Measurements from ENCODE around the gene SMIM32. TPM values are rescaled to one million over a fixed set of nuclear protein-coding genes. Genes with fewer than 3 reads are reported as not detected.

SMIM32 gene
- total and polyA plus RNA-seq, 2 experiments from 2014 or later = 0.27 to 0.56 TPM

- no peaks in the 10 kb centered on the region for H3K4me1 ChIP-seq (ENCODE audit: insufficient read depth)
- H3K4me3 ChIP-seq = no peak overlapping the region
- H3K9me3 Mint-ChIP-seq = peaks cover 2% of the 10 kb centered on the region; the same call in 2 of the 3 replicates
- no peaks in the 10 kb centered on the region for H3F3A ChIP-seq (replicated peaks; ENCODE audit: low read depth)
- H3K27ac ChIP-seq (ENCODE audit: low read depth) = no peak overlapping the region
- H3K4me3 Mint-ChIP-seq = no peak overlapping the region
- ATAC-seq (no peak), DNase-seq (ENCODE audit: low spot score) (no peak)
- peaks cover 22% of the 10 kb centered on the region for H3K36me3 Mint-ChIP-seq (ENCODE audit: low read depth)
- peaks cover 24% of the 10 kb centered on the region for H4K20me1 ChIP-seq (replicated peaks; ENCODE audit: insufficient read depth)
- H3K79me2 ChIP-seq (replicated peaks; ENCODE audit: insufficient read depth) = peaks cover 28% of the 10 kb centered on the region
- H3K27me3 Mint-ChIP-seq (ENCODE audit: insufficient read depth, low read depth, poor library complexity) = no peaks in the 10 kb centered on the region
- H3K4me1 Mint-ChIP-seq = no peaks in the 10 kb centered on the region
- H3K27ac Mint-ChIP-seq = no peak overlapping the region
- no peaks in the 10 kb centered on the region for H3K9me2 ChIP-seq (ENCODE audit: insufficient read depth)
- H2AFZ ChIP-seq = no peak overlapping the region
- H3K27me3 ChIP-seq (ENCODE audit: insufficient read depth) = no peaks in the 10 kb centered on the region
- H3K4me2 ChIP-seq = no peak overlapping the region
- peaks cover 23% of the 10 kb centered on the region for H3K36me3 ChIP-seq (ENCODE audit: insufficient read depth)
- no peak for TF ChIP-seq CTCF (conservative IDR thresholded peaks at IDR 0.05; ENCODE audit: low read depth in 2 of 2)
- no peak for TF ChIP-seq EZH2phosphoT487 (IDR thresholded peaks at IDR 0.05; ENCODE audit: unreplicated experiment)
- no peak for TF ChIP-seq STAT1 (IDR thresholded peaks at IDR 0.05; ENCODE audit: unreplicated experiment)
- no peak for TF ChIP-seq POLR2AphosphoS5 (IDR thresholded peaks at IDR 0.05; ENCODE audit: low read depth)
- TF ChIP-seq EZH2 (IDR thresholded peaks at IDR 0.05; ENCODE audit: low read depth, unreplicated experiment) = no peak
- no peak for TF ChIP-seq REST (IDR thresholded peaks at IDR 0.05; ENCODE audit: unreplicated experiment)
- no peak for TF ChIP-seq NANOG (IDR thresholded peaks at IDR 0.05; ENCODE audit: borderline replicate concordance)
- TF ChIP-seq ZNF114 (CRISPR knock-in tag; IDR thresholded peaks at IDR 0.05) = no peak
- TF ChIP-seq JUNB (IDR thresholded peaks at IDR 0.05; ENCODE audit: unreplicated experiment) = no peak
- TF ChIP-seq ZNF331 (CRISPR knock-in tag; IDR thresholded peaks at IDR 0.05; ENCODE audit: low read depth) = no peak
- TF ChIP-seq ZNF462 (CRISPR knock-in tag; IDR thresholded peaks at IDR 0.05) = no peak
- no peak for TF ChIP-seq CREB1 (CRISPR knock-in tag; IDR thresholded peaks at IDR 0.05; ENCODE audit: low read depth)
These were observed 31.0 kb downstream of the SMIM32 start for GRCh38 chr5:136162008-136162407.

All from GM23338 (cell line).